ENCODE results near the gene IKZF1.
"Not testable (repeated sequence)": the region's sequence is repeated elsewhere in the genome, so short reads cannot be mapped to it uniquely, and the experiment has no call there.

IKZF1 gene

DNA sequence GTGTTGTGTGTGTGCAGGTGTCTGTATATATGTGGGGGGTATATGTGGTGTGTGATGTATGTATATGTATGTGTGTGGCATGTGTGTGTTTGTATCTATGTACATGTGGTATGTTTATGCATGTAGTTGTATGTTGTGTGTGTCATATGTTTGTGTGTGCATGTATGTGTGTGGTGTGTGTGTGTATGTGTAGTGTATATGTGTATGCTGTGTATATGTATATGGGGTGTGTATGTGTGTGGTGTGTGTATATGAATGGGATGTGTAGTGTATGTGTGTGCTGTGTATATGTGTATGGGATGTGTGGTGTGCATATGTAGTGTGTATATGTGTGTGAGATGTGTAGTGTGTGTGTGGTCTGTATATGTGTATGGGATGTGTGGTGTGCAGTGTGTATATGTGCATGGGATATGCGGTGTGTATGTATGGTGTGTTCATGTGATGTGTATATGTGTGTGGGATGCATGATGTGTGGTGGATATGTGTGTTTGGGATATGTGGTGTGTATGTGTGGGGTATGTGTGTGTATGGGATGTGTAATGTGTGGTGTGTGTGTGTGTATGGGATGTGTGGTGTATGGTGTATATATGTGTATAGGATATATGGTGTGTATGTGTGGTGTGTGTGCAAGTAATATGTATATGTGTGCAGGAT is 30.0 kb downstream of the IKZF1 start:
- DNase-seq (ENCODE audit: low read depth), result no peak

DNA sequence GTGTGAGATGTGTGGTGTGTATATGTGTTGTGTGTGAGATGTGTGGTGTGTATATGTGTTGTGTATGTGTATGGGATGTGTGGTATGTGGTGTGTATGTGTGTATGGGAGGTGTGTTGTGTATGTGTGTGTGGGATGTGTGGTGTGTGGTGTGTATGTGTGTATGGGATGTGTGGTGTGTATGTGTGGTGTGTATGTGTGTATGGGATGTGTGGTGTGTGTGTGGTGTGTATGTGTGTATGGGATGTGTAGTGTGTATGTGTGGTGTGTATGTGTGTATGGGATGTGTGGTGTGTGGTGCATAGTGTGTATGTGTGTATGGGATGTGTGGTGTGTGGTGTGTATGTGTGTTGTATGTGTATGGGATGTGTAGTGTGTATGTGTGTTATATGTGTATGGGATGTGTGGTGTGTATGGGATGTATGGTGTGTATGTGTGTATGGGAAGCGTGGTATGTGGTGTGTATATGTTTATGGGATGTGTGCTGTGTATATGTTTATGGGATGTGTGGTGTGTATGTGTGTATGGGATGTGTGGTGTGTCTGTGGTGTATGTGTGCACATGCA is 30.8 kb downstream of the IKZF1 start:
- no peak for DNase-seq (ENCODE audit: low read depth)

- DNase-seq (ENCODE audit: low read depth), result peak; percentile 71
Measured at GRCh38 chr7:50335795-50336754, 31.6 kb downstream of the IKZF1 start.

- no peak for DNase-seq (ENCODE audit: low read depth)
Measured at GRCh38 chr7:50336894-50337703, 32.6 kb downstream of the IKZF1 start.

GRCh38 chr7:50339472-50339871 is 35.0 kb downstream of the IKZF1 start:
- not testable (repeated sequence) for DNase-seq (ENCODE audit: low read depth)

GRCh38 chr7:50339990-50340500 is 35.5 kb downstream of the IKZF1 start:
- no peak for DNase-seq (ENCODE audit: low read depth)

- DNase-seq (ENCODE audit: low read depth), result no peak
Measured at GRCh38 chr7:50341724-50342123, 37.2 kb downstream of the IKZF1 start.

DNA sequence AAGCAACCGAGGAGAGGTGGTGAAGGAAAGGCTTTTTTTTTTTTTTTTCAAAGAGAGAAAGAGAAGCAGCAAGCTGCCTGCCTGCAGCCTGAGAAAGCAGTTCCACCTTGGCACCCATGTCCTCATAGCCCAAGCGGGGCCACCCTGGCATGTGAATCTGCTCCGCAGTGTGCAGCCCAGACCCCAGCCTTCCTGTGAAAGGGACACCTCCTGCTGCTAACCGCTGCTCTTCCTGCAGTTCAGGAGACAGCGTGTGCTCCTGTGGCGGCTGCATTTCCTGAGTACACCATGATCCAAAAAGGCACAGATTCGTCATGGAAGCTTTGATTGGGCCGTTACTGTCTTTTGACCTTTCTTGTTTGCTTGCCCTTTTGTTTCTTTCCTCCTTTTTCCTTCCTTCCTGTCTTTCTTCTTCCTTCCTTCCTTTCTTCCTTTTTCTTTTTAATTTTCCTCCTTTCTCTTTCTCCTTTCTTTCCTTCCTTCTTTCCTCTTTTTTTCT is 38.1 kb downstream of the IKZF1 start:
- DNase-seq (ENCODE audit: low read depth), result no peak

DNA sequence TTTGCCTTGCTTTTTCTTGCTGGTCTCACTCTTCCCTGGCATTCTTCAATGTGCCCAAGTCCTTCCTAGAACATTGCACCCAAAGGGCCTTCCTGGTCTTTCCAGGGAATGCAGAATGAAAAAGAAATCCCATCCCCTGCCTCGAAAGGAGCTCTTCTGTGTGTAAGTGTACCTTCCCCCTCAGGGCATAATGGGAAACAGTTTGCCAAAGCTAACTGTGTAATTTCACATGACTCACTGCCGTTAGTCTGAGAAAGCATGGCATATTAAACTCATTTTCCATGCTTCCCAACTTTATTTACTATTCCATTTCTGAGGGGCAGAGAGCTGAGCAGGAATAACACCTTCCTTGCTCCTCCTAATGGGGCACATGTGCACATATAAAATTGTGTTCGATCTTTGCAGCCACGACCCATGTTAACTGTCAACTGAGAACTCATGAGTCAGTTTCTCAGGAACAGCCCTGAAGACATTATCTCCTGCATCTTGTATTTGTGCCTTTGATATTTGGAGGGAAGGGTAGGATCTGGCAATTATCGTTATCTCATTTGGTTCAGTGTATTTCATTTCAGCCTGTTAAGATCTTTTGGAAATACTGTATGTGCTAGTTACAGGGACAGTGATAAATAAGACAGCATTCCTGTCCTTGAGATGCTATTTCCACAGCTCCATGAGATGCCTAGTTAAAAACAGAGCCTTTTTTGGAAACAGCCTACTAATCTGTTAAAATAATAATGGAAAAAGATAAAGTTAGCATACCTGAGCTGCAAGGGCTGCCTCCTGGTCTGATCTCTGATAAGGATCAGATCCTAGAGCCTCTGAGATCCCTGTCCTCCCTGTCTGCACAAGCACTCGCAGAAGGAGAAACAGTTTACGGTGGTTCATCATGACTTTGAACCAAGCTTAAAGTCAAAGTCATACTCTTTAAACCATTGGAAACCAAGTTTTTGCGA is 42.3 kb downstream of the IKZF1 start:
- DNase-seq (ENCODE audit: low read depth), result no peak

DNA sequence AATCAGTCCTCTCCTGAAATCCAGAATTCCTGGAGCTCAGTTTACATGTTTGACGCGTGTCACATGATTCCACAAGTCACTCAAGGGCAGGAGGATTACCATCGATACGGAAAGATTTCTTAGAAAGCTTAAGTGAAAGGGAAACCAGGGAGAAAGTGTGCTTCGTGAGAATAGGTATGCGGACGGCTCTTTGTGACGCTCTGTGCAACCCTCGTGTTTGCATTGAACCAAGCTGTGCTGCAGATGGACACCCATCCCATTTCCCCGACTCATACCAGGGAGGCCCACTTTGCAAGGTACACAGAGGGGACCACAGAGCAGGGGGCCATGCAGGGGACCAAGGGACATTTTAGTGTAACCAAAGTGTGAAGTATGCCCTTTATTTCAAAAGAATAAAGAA is 43.2 kb downstream of the IKZF1 start:
- no peak for DNase-seq (ENCODE audit: low read depth)

- no peak for DNase-seq (ENCODE audit: low read depth)
Measured at GRCh38 chr7:50348469-50349162, 44.1 kb downstream of the IKZF1 start.

GRCh38 chr7:50349399-50349798 is 44.9 kb downstream of the IKZF1 start:
- DNase-seq (ENCODE audit: low read depth), result no peak

DNA sequence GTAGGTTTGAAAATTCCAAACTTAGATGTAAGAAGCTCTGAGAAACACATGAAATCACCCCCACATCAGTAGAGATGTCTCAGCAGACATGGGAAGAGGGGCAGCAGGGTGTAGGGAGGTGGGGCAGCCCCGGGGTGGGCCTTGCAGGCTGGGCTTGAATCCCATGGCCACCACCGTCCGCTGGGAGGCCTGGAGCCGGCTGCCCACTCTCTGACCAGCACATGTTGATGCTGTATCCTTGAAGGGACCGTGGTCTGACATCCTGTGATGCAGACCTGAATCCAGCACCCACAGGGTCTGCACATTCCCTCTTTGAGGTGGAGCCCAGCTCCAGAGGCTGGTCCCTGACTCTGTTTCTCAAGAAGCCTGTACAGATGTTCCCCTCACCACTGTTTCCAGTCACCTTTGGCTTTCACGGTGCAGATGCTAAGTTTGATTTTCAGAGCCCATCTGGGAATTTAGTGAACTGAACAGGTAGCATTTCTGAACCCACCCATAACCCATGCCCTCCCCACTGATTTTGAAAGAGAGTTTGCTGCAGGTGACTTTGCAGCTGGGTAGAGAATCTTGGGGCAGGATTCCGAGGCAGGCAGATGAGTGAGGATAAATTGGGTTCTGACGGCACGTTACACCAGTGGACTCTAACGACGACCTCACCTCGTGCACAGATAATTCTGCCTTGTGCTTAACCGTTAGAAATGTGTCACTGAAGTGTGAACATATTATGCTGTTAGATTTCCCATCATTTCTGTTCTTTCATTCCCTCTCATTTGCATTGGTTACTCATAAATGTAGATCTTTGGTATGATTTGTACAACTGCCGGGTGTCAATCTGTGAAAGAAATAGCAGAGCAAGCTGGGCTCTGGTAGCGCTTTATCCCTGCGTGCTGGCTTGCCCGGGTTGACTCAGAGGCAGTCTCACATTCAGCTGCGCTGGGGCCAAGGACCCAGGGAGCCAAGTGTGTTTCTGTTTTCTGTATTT is 45.7 kb downstream of the IKZF1 start:
- peak; percentile 55 for DNase-seq (ENCODE audit: low read depth)

GRCh38 chr7:50351267-50351666 is 46.8 kb downstream of the IKZF1 start:
- no peak for DNase-seq (ENCODE audit: low read depth)

- DNase-seq (ENCODE audit: low read depth), result no peak
Measured at GRCh38 chr7:50352282-50352681, 47.8 kb downstream of the IKZF1 start.

DNA sequence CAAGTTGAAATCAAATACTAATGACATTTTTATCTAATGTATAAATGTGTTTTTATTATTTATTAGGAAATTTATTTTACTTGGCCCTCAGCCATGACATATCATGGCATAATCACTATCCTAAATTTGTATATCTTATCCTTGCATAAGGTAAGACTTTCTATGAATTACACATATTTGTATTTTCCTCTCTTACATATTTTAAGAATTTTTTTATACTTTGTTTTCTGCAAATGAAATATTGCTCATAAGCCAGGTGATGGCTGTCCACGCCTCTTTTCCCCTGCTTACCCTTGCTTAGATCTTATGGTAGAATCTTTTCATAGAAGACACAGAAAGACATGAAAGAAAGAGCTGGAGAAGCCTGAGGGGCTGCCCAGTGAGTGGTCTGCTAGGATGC is 48.2 kb downstream of the IKZF1 start:
- DNase-seq (ENCODE audit: low read depth), result no peak

DNA sequence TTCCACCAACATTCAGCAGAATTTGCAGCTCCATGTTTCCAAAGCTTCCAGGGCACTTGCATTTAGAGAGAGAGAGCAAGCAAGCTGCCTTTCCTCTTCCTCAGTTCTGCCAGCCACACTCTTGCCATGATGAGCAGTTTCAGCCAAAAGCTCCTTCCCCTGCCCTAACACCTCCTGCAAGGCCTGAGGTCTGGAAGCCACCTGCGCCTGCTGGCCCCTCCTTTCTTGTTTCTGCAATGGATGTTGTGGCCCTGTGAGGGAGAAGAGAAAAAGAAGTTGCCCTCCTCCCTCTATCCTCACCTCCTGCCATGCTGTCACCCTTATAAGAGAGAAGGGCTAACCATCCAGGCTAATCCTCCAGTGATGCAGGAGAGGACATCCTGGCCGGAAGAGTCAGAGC is 48.7 kb downstream of the IKZF1 start:
- DNase-seq (ENCODE audit: low read depth), result no peak

- DNase-seq (ENCODE audit: low read depth), result no peak
Measured at GRCh38 chr7:50353894-50354595, 49.5 kb downstream of the IKZF1 start.

Data from activated T-cell treated with anti-CD3 and anti-CD28 coated beads for 1 hour (primary cell).